Neural cell (in vitro differentiated cells): ENCODE results near the gene CACNA1C.

Experiments
- MXI1 ChIP-seq: fragments of 450-650 bp; conservative IDR thresholded peaks from 2 replicates; pipeline ENCODE4 v1.6.1; 2014; ENCODE audit warnings: antibody characterized with exemption, mild to moderate bottlenecking; ENCODE audit not compliant: poor library complexity, severe bottlenecking
- REST ChIP-seq: IDR thresholded peaks from 2 replicates; pipeline ENCODE4 v1.6.1; 2012; ENCODE audit warnings: borderline replicate concordance
- TF ChIP-seq, protein P1 (sequence below): fragments of 450-650 bp; IDR thresholded peaks from 2 replicates; pipeline ENCODE4 v1.5.1; 2014; ENCODE audit warnings: antibody characterized with exemption, mild to moderate bottlenecking, moderate library complexity; ENCODE audit not compliant: poor library complexity, severe bottlenecking

GRCh38 chr12:2363836-2364609 is 311.2 kb downstream of the CACNA1C start:
- TF ChIP-seq, protein P1, sequence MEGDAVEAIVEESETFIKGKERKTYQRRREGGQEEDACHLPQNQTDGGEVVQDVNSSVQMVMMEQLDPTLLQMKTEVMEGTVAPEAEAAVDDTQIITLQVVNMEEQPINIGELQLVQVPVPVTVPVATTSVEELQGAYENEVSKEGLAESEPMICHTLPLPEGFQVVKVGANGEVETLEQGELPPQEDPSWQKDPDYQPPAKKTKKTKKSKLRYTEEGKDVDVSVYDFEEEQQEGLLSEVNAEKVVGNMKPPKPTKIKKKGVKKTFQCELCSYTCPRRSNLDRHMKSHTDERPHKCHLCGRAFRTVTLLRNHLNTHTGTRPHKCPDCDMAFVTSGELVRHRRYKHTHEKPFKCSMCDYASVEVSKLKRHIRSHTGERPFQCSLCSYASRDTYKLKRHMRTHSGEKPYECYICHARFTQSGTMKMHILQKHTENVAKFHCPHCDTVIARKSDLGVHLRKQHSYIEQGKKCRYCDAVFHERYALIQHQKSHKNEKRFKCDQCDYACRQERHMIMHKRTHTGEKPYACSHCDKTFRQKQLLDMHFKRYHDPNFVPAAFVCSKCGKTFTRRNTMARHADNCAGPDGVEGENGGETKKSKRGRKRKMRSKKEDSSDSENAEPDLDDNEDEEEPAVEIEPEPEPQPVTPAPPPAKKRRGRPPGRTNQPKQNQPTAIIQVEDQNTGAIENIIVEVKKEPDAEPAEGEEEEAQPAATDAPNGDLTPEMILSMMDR: no peak
- TF ChIP-seq MXI1 (no peak), REST (no peak)
